Subcutaneous abdominal adipose tissue (tissue), 5 donors: ENCODE measurements around the gene LMX1B.

Experiments
- H3K27ac ChIP-seq: one replicate; pipeline ENCODE4 v1.7.0; 2013; ENCODE audit warnings: low read depth, mild to moderate bottlenecking, inconsistent platforms, low read length, moderate library complexity
- H3K27me3 ChIP-seq, 5 donors: one replicate each; pipeline ENCODE4 v1.7.0; 2013; ENCODE audit warnings: low read length in 5 of 5, inconsistent platforms in 1 of 5; ENCODE audit not compliant: control insufficient read depth in 5 of 5, insufficient read depth in 4 of 5
- H3K36me3 ChIP-seq, 5 donors: one replicate each; pipeline ENCODE4 v1.7.0; 2013; ENCODE audit warnings: low read length in 5 of 5; ENCODE audit not compliant: control insufficient read depth in 5 of 5, insufficient read depth in 5 of 5
- H3K4me1 ChIP-seq, 5 donors: one replicate each; pipeline ENCODE4 v1.7.0; 2013; ENCODE audit warnings: low read length in 5 of 5, mild to moderate bottlenecking in 3 of 5, moderate library complexity in 1 of 5; ENCODE audit not compliant: control insufficient read depth in 5 of 5, insufficient read depth in 5 of 5
- H3K4me3 ChIP-seq, 5 donors: one replicate each; pipeline ENCODE4 v1.7.0; 2013; ENCODE audit warnings: low read length in 5 of 5, low read depth in 1 of 5
- H3K9ac ChIP-seq, 5 donors: one replicate each; pipeline ENCODE4 v1.7.0; 2013; ENCODE audit warnings: low read length in 5 of 5, mild to moderate bottlenecking in 4 of 5, moderate library complexity in 3 of 5
- H3K9me3 ChIP-seq, 5 donors: one replicate each; pipeline ENCODE4 v1.7.0; 2013; ENCODE audit warnings: low read length in 5 of 5; ENCODE audit not compliant: control insufficient read depth in 5 of 5
- donor health status: healthy.
- donor health status: healthy.
- donor health status: healthy.
- donor health status: healthy.
- donor health status: healthy.

The LMX1B gene

DNA sequence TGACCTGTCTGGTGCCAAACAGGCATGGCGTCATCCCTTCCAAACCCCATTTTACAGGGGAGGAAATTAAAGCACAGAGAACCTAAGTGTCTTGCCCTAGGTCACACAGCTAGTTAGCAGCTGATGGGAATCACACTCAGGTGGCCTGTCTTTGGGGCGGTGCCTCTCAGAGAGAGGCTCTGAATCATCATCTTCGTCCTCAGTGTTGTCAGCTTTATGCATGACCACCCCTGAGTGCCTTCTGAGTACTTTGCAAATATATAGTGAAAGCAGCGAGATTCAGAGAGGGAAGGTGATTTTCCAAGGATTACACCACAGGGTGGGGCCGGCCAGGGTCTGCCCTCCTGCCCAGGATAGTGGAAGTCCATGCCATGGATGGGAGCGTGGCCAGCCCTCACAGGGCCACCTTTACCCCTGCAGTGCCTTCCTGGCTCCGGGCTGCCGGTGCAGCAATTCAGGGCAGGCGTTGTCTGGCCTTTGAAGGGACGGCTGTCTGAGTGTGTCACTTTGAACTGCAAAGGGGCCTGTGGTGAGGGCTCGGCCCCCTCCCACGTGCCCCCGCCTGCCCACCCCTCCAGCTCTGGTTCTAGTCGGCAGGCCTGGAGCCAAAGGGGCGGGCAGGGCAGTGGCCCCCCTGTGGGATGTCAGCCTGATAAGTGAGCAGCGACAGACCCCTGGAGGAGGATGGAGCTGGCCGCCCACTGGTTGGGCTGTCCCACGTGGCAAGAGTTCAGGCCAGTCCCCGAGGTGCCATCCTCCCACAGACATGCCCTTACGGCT is 16.9 kb downstream of the LMX1B start:
- Histone ChIP-seq H3K4me1 (peaks cover 2 to 10% (median 8%) of the 10 kb centered on the region in 5 donors), H3K27me3 (peaks cover 62 to 77% (median 72%) of the 10 kb centered on the region in 5 donors), H3K9me3 (peaks cover 0 to 2% (median 0%) of the 10 kb centered on the region in 5 donors), H3K4me3 (no peak overlapping the region), H3K36me3 (no peaks in the 10 kb centered on the region), H3K9ac (no peak overlapping the region), H3K27ac (no peak overlapping the region)

DNA sequence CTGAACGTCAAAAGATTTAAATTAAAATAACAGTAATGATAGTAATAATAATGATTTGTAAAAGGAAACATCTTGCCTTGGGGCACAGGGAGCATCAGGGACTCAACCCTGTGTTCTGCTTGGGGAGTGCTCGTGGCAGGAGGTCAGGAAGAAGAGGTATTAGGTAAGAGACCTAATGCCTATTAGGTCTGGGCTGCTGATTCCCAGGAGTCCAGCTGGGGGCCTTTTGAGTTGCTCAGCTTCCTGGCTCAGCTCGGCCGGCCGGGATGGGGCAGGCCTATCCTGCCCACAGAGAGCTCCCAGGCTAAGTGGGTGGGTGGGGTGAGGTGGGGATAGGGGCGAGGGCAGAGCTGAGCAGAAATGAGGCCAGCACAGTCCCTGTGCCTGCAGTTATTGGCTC is 17.5 kb downstream of the LMX1B start:
- H3K27me3 ChIP-seq, result peaks cover 57 to 77% (median 67%) of the 10 kb centered on the region in 5 donors
- peaks cover 0 to 4% (median 2%) of the 10 kb centered on the region in 5 donors for H3K4me1 ChIP-seq
- H3K36me3 ChIP-seq, result no peaks in the 10 kb centered on the region
- no peak overlapping the region for H3K9ac ChIP-seq
- H3K9me3 ChIP-seq, result peaks cover 0 to 2% (median 0%) of the 10 kb centered on the region in 5 donors
- no peak overlapping the region for H3K4me3 ChIP-seq
- H3K27ac ChIP-seq, result no peak overlapping the region

DNA sequence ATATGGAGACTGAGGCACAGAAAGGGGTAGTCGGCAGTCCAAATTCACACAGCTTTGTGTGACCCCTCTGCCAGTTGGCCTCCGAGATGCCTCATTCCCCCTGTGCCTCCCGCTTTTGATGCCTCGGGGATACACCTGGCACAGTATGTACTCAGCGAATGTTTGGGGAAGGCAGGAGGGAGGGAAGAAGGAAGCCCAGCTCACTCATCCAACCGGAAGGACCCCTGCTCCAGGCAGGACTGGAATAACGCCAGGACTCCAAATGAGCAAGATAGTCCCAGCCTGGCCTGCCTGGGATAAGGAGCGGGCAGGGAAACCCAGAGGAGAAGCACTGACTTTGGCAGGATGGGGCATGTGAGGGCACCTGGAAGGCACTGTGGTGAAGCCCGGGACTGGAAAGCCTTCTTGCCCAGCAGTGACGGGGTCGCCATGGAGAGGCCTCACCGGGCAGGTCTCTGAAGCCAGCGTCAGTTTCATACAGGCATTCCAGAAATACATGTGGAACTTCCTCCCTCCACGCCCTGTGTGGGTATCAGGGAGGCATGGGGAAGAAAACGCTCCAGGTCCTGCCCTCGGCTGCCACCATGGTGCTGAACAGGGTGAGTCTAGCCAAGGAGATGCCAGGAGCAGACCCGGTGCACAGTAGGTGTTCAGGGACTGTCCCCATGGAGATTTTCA is 20.3 kb downstream of the LMX1B start:
- H3K9me3 ChIP-seq, result peaks cover 0 to 2% (median 0%) of the 10 kb centered on the region in 5 donors
- no peak overlapping the region for H3K27ac ChIP-seq
- H3K4me3 ChIP-seq, result no peak overlapping the region
- no peak overlapping the region for H3K9ac ChIP-seq
- peaks cover 0 to 8% (median 7%) of the 10 kb centered on the region in 5 donors for H3K4me1 ChIP-seq
- no peaks in the 10 kb centered on the region for H3K36me3 ChIP-seq
- H3K27me3 ChIP-seq, result peaks cover 50 to 80% (median 71%) of the 10 kb centered on the region in 5 donors

DNA sequence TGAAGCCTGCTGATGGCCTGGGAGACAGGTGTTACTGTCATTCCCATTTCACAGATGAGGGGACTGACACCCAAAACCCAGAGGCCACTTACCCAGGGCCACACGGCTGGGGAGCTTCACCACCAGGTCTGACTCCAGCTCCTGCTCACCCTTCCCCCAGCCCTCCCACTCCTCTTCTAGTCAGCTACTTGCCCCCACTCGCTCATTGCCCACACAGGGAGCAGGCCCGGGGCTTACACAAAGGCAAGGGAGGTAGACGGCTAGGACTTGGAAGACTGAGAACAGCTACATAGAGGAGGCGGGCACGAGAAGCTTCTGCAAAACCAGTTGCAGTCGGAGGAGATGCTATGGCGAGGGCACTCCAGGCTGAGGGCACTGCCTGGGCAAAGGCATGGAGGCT is 21.3 kb downstream of the LMX1B start:
- no peak overlapping the region for H3K27ac ChIP-seq
- no peaks in the 10 kb centered on the region for H3K36me3 ChIP-seq
- peaks cover 43 to 82% (median 68%) of the 10 kb centered on the region in 5 donors for H3K27me3 ChIP-seq
- peaks cover 0 to 8% (median 7%) of the 10 kb centered on the region in 5 donors for H3K4me1 ChIP-seq
- H3K9ac ChIP-seq, result no peak overlapping the region
- H3K4me3 ChIP-seq, result no peak overlapping the region
- H3K9me3 ChIP-seq, result peaks cover 0 to 2% (median 0%) of the 10 kb centered on the region in 5 donors

DNA sequence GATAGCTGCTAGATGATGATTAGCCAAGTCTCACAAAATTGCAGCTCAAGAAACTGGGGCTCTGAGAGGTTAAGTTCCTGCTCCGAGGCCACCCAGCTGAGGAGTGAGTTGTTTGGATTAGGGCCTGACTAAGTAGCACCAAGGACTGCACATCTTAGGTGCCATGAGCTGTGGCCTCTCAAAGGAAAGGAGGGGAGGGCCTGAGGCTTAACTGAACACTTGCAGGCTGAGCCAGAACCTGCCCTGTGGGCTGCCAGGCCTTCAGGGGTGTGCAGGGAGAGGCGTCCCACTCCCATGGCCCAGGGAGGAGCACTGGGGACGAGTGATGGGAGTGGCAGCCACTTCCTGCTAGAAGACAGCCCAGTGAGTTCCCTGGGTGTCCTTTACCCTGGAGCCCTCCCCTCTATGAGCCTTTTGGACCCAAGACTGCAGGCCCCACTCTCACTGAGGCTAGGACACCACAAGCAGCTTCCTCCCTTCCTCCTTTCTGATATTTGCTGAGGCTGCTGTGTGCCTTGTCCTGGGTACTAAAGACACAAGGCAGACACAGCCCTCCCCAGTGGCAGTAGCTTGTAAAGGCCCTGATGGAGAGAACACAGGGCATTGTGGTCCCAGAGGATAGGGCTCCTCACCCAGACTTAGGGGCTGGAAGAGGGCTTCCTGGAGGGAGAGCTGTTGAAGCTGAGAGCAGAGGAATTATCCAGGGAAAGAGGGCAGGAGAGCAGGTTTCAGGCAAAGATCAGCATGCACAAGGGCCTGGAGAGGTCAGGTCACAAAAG is 22.1 kb downstream of the LMX1B start:
- peaks cover 39 to 75% (median 68%) of the 10 kb centered on the region in 5 donors for H3K27me3 ChIP-seq

DNA sequence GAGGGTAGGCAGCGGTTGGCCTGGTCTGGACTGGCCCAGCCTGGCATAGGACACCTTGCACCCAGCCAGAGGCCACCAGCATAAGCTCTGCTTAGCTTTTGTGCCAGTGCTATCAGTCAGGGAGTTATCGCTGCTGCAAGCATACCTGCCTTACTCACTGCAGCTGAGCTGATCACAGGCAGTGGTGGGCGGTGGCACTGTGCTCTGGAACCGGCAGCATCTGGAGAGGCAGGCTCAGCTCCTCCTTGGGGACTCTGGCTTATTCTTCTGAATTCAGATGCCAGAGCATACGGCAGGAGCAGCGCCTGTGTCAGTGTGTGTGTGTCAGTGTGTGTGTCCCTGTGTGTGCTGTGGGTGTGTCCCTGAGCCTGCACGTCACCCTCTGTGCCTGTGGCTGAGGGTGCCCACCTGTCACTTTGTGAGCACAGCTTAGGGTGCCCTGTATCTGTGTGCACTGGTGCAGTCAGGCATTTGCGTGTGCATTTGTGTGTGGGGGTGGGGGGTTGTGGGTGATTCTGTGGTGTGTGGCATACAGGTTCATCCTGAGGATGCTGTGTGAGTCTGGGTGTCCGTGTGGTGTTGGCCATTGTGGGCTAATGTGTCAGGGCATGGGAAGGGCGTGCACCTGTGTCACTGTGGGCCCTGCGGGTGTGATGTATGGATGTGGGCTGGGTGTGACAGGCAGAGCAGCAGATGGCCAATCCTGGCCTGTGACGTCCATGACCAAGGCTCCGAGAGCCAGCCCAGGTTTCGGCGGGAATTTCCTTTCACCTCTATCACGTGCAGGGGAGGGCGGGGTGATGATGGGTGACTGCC is 23.5 kb downstream of the LMX1B start:
- H3K9me3 ChIP-seq, result no peaks in the 10 kb centered on the region
- H3K27me3 ChIP-seq, result peaks cover 31 to 76% (median 66%) of the 10 kb centered on the region in 5 donors
- peaks cover 0 to 8% (median 7%) of the 10 kb centered on the region in 5 donors for H3K4me1 ChIP-seq
- H3K4me3 ChIP-seq, result no peak overlapping the region
- no peaks in the 10 kb centered on the region for H3K36me3 ChIP-seq
- no peak overlapping the region for H3K27ac ChIP-seq
- no peak overlapping the region for H3K9ac ChIP-seq

More for the DNA sequence above, 22.1 kb downstream of the LMX1B start:
- Histone ChIP-seq H3K27ac (no peak overlapping the region), H3K9ac (no peak overlapping the region), H3K36me3 (no peaks in the 10 kb centered on the region), H3K4me3 (no peak overlapping the region), H3K9me3 (peaks cover 0 to 2% (median 0%) of the 10 kb centered on the region in 5 donors), H3K4me1 (peaks cover 0 to 8% (median 7%) of the 10 kb centered on the region in 5 donors)

DNA sequence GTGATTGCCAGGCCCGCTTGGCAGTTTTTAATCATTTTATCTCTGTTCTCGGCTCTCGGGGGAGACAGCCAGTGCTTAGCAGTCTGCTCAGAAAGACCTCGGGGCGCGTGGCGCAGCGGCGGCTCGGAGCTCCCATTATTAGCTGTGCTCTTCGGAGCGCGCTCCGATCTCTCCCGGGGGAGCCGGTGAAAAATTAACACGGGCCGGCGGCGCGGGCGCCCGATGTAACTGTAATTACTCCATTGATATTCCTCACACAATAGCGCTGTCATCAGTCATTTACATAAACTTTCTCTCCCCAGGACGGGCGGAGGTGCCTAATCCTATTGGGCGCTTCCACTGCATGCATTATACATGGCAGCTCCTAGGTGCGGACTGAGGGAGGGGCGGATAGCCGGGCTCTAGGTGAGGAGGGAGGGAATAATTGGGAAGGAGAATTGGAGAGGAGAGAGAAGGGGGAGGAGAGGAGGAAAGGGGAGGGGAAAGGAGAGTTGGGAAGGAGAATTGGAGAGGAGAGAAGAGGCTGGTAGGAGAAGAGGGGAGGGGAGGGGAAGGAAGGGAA is 24.9 kb downstream of the LMX1B start:
- no peak overlapping the region for H3K4me3 ChIP-seq
- H3K4me1 ChIP-seq, result peaks cover 0 to 8% (median 7%) of the 10 kb centered on the region in 5 donors
- no peak overlapping the region for H3K27ac ChIP-seq
- no peak overlapping the region for H3K9ac ChIP-seq
- peaks cover 36 to 81% (median 67%) of the 10 kb centered on the region in 5 donors for H3K27me3 ChIP-seq
- H3K9me3 ChIP-seq, result no peaks in the 10 kb centered on the region
- H3K36me3 ChIP-seq, result no peaks in the 10 kb centered on the region

DNA sequence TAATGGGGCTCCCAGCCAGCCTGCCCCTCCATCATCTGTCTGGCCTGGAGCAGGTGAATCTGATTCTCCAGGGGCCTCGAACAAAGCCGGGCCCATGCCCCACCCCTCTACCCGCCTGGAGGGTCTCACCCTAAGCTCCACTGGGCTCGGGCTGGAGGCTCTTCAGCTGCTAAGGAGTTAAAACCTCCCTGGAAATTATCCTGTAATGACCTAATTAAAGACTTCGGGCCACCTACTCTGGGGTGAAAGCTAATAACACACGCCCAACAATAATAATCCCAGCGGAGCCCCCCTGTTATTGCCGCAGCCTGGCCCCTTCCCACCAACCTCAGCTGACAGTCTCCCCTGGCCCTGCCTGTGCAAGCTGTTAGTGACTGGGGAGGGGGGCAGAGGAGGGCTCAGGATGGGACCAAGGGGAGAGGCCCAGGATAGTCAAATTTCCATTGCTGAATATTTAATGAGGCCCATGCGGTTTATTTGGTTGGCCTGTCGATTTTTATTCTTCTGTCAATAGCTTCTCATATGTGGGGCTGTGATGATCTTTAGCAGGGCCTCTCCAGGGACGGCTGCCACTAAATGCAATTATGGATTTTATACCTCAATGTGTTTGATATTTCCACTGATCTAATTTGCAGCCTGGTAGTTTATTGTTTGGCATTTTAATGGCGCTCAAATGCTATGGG is 25.7 kb downstream of the LMX1B start:
- H3K27ac ChIP-seq, result no peak overlapping the region
- no peaks in the 10 kb centered on the region for H3K9me3 ChIP-seq
- no peak overlapping the region for H3K9ac ChIP-seq
- no peaks in the 10 kb centered on the region for H3K36me3 ChIP-seq
- peaks cover 0 to 8% (median 7%) of the 10 kb centered on the region in 5 donors for H3K4me1 ChIP-seq
- no peak overlapping the region for H3K4me3 ChIP-seq
- peaks cover 36 to 85% (median 69%) of the 10 kb centered on the region in 5 donors for H3K27me3 ChIP-seq
